ENCODE results near the gene CARMIL1.

GRCh38 chr6:25439368-25439767, 160.2 kb downstream of the CARMIL1 start:
- TF ChIP-seq POLR2AphosphoS5 (IDR thresholded peaks at IDR 0.05; ENCODE audit: low read depth, low read length) (no peak), TAF1 (IDR thresholded peaks at IDR 0.05; ENCODE audit: low read depth, low read length) (no peak), POLR2A (IDR thresholded peaks at IDR 0.05; ENCODE audit: low read depth, low read length) (no peak), POU2F2 (IDR thresholded peaks at IDR 0.05; ENCODE audit: low read depth, low read length) (no peak), SPI1 (IDR thresholded peaks at IDR 0.05; ENCODE audit: low read depth, low read length) (no peak), PAX5 (IDR thresholded peaks at IDR 0.05; ENCODE audit: insufficient read depth, low read length, severe bottlenecking) (no peak)
